ENCODE data around the gene MIEN1.

DNA sequence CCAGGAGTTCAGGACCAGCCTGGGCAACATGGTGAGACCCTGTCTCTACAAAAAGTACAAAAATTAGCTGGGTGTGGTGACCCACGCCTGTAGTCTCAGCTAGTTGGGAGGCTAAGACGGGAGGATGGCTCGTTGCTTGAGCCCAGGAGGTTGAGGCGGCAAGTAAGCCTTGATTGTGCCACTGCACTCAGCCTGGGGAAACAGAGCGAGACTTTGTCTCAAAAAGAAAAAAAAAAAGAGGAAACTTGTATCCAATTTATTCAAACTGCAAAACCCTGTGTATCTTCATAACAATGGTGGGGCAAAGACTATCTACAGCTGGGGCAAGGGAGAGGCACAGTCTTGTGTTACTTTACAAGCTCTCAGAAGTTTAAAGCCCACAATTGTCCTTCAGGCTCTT, 28.9 kb upstream of the MIEN1 start:
- no peak for TF ChIP-seq POLR2AphosphoS5 (IDR thresholded peaks at IDR 0.05; ENCODE audit: low read depth, low read length)
- no peak; the same call in 1 of the 2 replicates for TF ChIP-seq POLR2A (IDR thresholded peaks at IDR 0.05; ENCODE audit: low read depth, low read length)
- no peak for TF ChIP-seq TAF1 (IDR thresholded peaks at IDR 0.05; ENCODE audit: borderline replicate concordance, low read depth, low read length)

All from GM12892 (cell line).